ENCODE results near the gene GOLGA8S.

- no peak for TF ChIP-seq EZH2 (IDR thresholded peaks at IDR 0.05; ENCODE audit: low read depth, unreplicated experiment)
- TF ChIP-seq, protein P1, sequence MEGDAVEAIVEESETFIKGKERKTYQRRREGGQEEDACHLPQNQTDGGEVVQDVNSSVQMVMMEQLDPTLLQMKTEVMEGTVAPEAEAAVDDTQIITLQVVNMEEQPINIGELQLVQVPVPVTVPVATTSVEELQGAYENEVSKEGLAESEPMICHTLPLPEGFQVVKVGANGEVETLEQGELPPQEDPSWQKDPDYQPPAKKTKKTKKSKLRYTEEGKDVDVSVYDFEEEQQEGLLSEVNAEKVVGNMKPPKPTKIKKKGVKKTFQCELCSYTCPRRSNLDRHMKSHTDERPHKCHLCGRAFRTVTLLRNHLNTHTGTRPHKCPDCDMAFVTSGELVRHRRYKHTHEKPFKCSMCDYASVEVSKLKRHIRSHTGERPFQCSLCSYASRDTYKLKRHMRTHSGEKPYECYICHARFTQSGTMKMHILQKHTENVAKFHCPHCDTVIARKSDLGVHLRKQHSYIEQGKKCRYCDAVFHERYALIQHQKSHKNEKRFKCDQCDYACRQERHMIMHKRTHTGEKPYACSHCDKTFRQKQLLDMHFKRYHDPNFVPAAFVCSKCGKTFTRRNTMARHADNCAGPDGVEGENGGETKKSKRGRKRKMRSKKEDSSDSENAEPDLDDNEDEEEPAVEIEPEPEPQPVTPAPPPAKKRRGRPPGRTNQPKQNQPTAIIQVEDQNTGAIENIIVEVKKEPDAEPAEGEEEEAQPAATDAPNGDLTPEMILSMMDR (conservative IDR thresholded peaks at IDR 0.05; ENCODE audit: low read depth in 2 of 2): no peak
- TF ChIP-seq POLR2AphosphoS5 (IDR thresholded peaks at IDR 0.05; ENCODE audit: low read depth): no peak
- TF ChIP-seq REST (IDR thresholded peaks at IDR 0.05; ENCODE audit: unreplicated experiment): no peak
These were observed 49.0 kb downstream of the GOLGA8S start for GRCh38 chr15:23403550-23403949.
